ENCODE results near the gene PRAMEF20.

DNA sequence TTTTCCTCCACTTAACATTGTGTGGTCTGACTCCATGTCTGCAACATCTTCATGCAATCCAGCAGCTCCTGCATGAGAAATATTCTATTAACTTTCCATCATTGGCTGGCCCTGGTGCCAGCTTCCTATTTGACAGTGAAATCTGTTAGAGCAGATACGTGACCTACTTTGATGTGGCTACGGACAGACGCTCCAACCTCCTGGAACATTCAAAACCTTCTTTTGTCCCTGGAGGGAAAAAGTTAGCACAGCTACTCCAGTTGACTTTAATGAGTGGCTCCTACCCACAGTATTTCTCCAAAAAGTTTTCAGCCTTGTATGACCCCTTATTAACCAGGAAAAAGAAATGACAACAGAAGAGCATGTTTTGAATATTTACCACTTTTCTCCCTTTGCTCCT is 22.0 kb downstream of the PRAMEF20 start:
- TF ChIP-seq GATA2 (IDR thresholded peaks at IDR 0.05; ENCODE audit: low read depth, low read length) (no peak), GATA3 (IDR thresholded peaks at IDR 0.05; ENCODE audit: low read depth, low read length) (no peak)
